ENCODE measurements around the gene CEP70.

DNA sequence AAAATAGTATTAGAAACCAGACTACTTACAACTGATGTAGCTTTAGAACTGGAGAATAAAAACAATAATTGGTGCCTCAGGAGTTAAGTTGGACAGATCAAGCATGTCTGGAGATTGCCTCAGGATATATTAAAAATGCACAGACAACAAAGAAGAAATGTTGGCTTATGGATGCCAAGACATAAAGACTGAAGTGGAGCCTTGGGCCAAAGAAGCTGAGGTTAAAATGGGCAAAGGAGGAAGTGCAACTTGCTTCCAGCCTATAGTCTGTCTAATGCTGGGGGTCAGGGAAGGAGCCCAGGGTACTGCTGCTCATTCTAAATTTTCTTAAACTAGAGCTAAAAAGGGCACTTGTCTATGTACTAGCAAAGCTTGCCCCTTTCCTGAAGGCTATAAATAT, 82.1 kb downstream of the CEP70 start:
- TF ChIP-seq, protein P1, sequence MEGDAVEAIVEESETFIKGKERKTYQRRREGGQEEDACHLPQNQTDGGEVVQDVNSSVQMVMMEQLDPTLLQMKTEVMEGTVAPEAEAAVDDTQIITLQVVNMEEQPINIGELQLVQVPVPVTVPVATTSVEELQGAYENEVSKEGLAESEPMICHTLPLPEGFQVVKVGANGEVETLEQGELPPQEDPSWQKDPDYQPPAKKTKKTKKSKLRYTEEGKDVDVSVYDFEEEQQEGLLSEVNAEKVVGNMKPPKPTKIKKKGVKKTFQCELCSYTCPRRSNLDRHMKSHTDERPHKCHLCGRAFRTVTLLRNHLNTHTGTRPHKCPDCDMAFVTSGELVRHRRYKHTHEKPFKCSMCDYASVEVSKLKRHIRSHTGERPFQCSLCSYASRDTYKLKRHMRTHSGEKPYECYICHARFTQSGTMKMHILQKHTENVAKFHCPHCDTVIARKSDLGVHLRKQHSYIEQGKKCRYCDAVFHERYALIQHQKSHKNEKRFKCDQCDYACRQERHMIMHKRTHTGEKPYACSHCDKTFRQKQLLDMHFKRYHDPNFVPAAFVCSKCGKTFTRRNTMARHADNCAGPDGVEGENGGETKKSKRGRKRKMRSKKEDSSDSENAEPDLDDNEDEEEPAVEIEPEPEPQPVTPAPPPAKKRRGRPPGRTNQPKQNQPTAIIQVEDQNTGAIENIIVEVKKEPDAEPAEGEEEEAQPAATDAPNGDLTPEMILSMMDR (IDR thresholded peaks at IDR 0.05): no peak
- no peak for TF ChIP-seq POLR2A (IDR thresholded peaks at IDR 0.05)

All from thyroid gland (tissue), 4 donors.